ENCODE data around the gene RSPH6A.

GRCh38 chr19:45824531-45825262, 9.6 kb upstream of the RSPH6A start:
- TF ChIP-seq EP300 (IDR thresholded peaks at IDR 0.05): no peak
- TF ChIP-seq CTCF (IDR thresholded peaks at IDR 0.05): no peak
- no peak for TF ChIP-seq POLR2A (IDR thresholded peaks at IDR 0.05)

All from gastroesophageal sphincter (tissue), 3 donors.